Transverse colon (tissue), 3 donors: ENCODE data around the gene CUTA.

Experiments used
- CTCF ChIP-seq, 5 experiments: fragments of 200-600 bp in 3 of 5; fragments of 450-650 bp in 2 of 5; sonication (generic) in 3 of 5; IDR thresholded peaks; 1 replicate in 2 of 5; 2 replicates in 3 of 5; pipeline ENCODE4 v1.5.1; 2016 to 2017; ENCODE audit warnings: antibody characterized with exemption in 5 of 5, inconsistent platforms in 3 of 5, mild to moderate bottlenecking in 2 of 5, moderate library complexity in 1 of 5
- EP300 ChIP-seq: sonication (generic); formaldehyde crosslinking; IDR thresholded peaks from one replicate; pipeline ENCODE4 v1.6.1; 2017; ENCODE audit warnings: antibody characterized with exemption, low read depth

DNA sequence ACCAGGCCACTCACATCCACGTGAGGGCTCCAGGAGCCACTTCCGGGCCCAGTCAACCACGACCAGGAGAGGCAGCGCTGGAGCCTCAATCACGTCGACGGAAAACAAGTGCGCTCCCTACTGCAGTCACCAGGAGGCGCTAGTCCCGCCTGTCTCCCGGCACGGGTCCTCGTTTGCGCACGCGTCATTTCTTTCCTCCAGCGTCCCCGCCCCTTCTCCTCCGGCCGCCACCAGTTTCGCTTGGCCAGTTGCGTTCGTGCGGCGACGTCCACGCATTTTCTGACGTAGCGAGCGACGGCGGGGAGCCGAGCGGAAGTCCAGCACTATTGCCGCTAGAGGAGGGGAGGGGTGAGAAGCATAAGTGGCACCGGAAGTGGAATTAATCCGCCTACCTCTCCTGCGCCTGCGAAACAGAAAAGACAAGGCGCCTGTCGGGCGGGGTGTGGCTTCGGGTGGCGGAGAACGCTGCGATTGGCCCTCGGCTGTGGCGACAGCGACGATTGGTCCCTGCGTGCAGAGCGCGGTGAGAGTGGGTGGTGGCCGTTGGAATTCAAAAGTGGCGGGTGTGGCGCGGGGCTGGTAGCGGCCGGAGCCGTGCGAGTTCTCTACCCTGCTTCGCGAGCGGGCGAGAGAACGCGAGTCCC is 26.5 kb downstream of the CUTA start, which contains the start of gene KIFC1:
- peak; percentile 92 to 99 (median 95) for TF ChIP-seq CTCF (IDR thresholded peaks at IDR 0.05)
- peak; percentile 56 for TF ChIP-seq EP300
